Mesothelial cell of epicardium (in vitro differentiated cells): ENCODE measurements around the gene APOA5. TPM values are rescaled to one million over a fixed set of nuclear protein-coding genes. Genes with fewer than 3 reads are reported as not detected.

Experiments used
- DNase-seq, 2 experiments: peaks; one replicate each; pipeline ENCODE4 v3.0.0; 2021; ENCODE audit warnings: low spot score in 2 of 2; ENCODE audit not compliant: unreplicated experiment in 2 of 2
- H3K27ac Mint-ChIP-seq: 2 replicates; pipeline ENCODE4 v1.8.0; 2021; ENCODE audit warnings: mixed read lengths
- H3K27me3 Mint-ChIP-seq: 2 replicates; pipeline ENCODE4 v1.8.0; 2021; ENCODE audit warnings: low read depth, mixed read lengths
- H3K36me3 Mint-ChIP-seq: 2 replicates; pipeline ENCODE4 v1.8.0; 2021; ENCODE audit warnings: mixed read lengths
- H3K4me1 Mint-ChIP-seq: 2 replicates; pipeline ENCODE4 v1.8.0; 2021; ENCODE audit warnings: mixed read lengths
- H3K4me3 Mint-ChIP-seq: 2 replicates; pipeline ENCODE4 v1.8.0; 2021; ENCODE audit warnings: mild to moderate bottlenecking, moderate library complexity, mixed read lengths
- H3K9me3 Mint-ChIP-seq: 2 replicates; pipeline ENCODE4 v1.8.0; 2021; ENCODE audit warnings: mixed read lengths
- total RNA-seq: library from RNA; stranded (reverse); gene quantifications from 3 replicates; pipeline ENCODE4 v1.2.1, GENCODE V29; 2021
- TF ChIP-seq, protein P1 (sequence below): fragments of 200-600 bp; sonication (generic); IDR thresholded peaks from one replicate; pipeline ENCODE4 v1.5.0; 2021; ENCODE audit warnings: antibody characterized with exemption; ENCODE audit not compliant: unreplicated experiment

Gene APOA5
- total RNA-seq, 1 donor from 2014 or later = not detected

DNA sequence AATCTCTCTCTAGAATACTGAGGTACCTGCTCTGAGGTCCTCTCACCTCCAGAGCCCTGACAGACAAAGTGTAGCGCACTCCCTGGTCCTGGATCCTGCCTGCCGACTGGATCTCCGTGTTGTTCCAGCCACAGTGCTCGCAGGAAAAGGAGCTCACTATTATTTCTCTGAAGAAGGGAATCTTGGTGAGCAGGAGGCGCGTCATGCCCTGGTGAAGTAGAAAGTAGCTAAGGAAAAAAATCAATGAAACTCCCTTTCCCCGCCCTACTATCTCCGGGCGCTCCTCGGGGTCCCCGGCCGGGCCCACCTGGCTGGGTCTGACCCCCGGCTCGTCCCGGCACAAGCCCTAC lies 4.3 kb downstream of the APOA5 start:
- TF ChIP-seq, protein P1, sequence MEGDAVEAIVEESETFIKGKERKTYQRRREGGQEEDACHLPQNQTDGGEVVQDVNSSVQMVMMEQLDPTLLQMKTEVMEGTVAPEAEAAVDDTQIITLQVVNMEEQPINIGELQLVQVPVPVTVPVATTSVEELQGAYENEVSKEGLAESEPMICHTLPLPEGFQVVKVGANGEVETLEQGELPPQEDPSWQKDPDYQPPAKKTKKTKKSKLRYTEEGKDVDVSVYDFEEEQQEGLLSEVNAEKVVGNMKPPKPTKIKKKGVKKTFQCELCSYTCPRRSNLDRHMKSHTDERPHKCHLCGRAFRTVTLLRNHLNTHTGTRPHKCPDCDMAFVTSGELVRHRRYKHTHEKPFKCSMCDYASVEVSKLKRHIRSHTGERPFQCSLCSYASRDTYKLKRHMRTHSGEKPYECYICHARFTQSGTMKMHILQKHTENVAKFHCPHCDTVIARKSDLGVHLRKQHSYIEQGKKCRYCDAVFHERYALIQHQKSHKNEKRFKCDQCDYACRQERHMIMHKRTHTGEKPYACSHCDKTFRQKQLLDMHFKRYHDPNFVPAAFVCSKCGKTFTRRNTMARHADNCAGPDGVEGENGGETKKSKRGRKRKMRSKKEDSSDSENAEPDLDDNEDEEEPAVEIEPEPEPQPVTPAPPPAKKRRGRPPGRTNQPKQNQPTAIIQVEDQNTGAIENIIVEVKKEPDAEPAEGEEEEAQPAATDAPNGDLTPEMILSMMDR = no peak
- Mint-ChIP-seq H3K4me1 (peaks cover 18% of the 10 kb centered on the region), H3K4me3 (peak overlapping the region; percentile 99), H3K9me3 (no peaks in the 10 kb centered on the region), H3K27ac (peak overlapping the region; percentile 55), H3K36me3 (peaks cover 30% of the 10 kb centered on the region), H3K27me3 (peaks cover 6% of the 10 kb centered on the region)
- DNase-seq = no peak

DNA sequence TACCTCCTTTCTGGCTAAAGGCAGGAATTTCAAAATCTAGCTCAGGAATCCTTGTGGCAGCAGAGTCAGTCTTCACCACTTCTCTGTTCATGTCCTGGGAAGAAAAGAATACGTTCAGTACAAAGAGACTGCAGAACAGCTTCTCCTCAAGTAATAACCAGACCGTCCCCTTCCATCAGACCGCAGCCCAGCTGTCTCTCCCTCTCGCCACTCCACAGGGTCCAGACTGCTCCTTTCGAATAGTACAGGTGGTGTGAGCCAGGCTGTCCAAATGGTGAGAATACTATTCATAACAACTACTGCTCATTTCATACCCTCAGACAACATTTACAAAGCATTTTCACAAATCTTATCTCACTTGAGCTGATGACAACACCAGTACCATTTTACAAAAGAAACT lies 4.7 kb downstream of the APOA5 start:
- peak overlapping the region; percentile 55 for H3K27ac Mint-ChIP-seq
- peak overlapping the region; percentile 99 for H3K4me3 Mint-ChIP-seq
- no peaks in the 10 kb centered on the region for H3K9me3 Mint-ChIP-seq
- peaks cover 34% of the 10 kb centered on the region for H3K36me3 Mint-ChIP-seq
- no peak for DNase-seq
- H3K27me3 Mint-ChIP-seq = peaks cover 6% of the 10 kb centered on the region
- TF ChIP-seq, protein P1 = no peak
- H3K4me1 Mint-ChIP-seq = peaks cover 18% of the 10 kb centered on the region

DNA sequence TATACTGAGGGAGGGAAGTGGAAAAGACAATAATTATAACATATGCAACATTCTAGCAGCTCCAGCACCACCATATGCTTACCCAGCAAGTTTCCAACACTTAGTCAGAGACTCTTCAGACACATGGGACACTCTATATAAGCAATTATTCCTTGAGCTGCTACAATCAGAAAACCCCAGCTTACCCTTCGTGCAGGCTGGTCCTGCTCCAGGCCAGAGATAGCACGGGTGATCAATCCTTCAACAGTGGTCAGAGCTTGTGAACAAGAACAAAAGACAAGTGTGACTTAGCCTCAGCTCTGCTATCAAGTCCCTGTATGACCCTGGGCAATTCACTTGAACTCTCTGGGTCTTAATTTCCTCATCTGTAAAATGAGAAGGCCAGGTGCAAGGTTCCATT lies 5.4 kb downstream of the APOA5 start:
- H3K4me1 Mint-ChIP-seq = peaks cover 18% of the 10 kb centered on the region
- H3K4me3 Mint-ChIP-seq = peak overlapping the region; percentile 99
- H3K36me3 Mint-ChIP-seq = peaks cover 37% of the 10 kb centered on the region
- DNase-seq = no peak
- H3K27me3 Mint-ChIP-seq = peaks cover 6% of the 10 kb centered on the region
- H3K9me3 Mint-ChIP-seq = no peaks in the 10 kb centered on the region
- TF ChIP-seq, protein P1 = no peak
- H3K27ac Mint-ChIP-seq = no peak overlapping the region

DNA sequence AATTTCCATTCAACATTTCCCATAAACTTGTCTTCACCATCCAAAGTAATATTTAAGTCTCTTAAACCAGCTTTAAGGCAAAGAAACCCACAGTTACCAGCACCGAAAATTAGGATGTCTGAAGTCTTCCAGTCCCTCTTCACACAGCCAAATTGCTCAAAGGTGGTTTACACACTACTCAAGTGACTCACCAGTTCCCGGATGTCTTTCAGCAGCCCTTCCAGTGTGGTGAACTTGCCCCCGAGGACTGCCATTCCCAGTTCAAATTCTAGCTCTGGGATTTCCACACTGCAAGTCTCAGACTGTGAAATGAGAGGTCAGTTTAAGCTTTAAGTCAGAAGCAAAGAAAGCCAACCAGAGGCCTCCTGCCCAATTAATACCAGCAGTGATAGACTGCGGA lies 9.0 kb downstream of the APOA5 start:
- no peak for DNase-seq
- Mint-ChIP-seq H3K9me3 (no peaks in the 10 kb centered on the region), H3K27ac (no peak overlapping the region), H3K4me3 (no peak overlapping the region), H3K27me3 (no peaks in the 10 kb centered on the region), H3K4me1 (peaks cover 8% of the 10 kb centered on the region), H3K36me3 (peaks cover 58% of the 10 kb centered on the region)
- TF ChIP-seq, protein P1 = no peak

DNA sequence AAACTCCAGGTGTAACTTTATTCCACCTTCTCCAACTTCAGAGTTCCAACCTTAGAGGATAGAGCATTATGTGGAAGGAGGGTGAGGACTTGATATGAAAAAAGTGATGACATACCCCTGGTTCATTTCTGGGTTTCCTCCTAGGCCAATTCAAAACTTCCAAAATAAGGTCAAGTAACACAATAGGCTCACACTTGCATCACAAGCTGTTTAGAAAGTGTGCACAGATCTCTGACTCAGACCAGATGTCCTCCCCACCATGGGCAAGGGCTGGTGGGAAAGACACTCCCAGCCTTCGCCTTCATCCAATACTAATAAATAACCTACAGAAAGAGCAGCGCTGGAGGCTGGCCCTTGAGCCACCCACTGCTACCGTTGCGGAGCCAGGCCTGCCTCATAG lies 13.1 kb downstream of the APOA5 start:
- H3K9me3 Mint-ChIP-seq = no peaks in the 10 kb centered on the region
- H3K4me3 Mint-ChIP-seq = no peak overlapping the region
- H3K36me3 Mint-ChIP-seq = peaks cover 47% of the 10 kb centered on the region
- no peak overlapping the region for H3K27ac Mint-ChIP-seq
- H3K27me3 Mint-ChIP-seq = no peaks in the 10 kb centered on the region
- peaks cover 5% of the 10 kb centered on the region for H3K4me1 Mint-ChIP-seq
- no peak for DNase-seq
- TF ChIP-seq, protein P1 = no peak

DNA sequence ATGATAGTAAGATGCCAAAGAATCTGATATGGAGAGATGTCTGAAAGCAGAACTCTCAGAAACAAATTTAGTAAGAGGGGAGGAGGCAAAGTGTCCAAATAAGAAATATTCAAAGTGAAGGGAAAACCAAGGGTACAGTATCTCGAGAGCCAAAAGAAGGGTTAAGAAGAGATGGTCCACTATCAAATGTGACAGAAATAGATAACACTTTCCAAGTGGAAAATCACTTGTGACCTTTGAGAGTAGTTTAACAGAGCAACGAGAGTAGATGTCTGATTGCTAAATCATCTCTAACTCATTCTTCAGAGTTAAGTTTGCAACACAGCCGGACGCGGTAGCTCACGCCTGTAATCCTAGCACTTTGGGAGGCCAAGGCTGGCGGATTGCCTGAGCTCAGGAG lies 14.6 kb downstream of the APOA5 start:
- TF ChIP-seq, protein P1 = no peak
- Mint-ChIP-seq H3K27me3 (no peaks in the 10 kb centered on the region), H3K4me1 (peaks cover 11% of the 10 kb centered on the region), H3K27ac (no peak overlapping the region), H3K36me3 (peaks cover 32% of the 10 kb centered on the region), H3K4me3 (no peak overlapping the region), H3K9me3 (no peaks in the 10 kb centered on the region)
- no peak for DNase-seq
